ENCODE results near the gene OAS2.

The OAS2 gene

GRCh38 chr12:113005762-113006161 lies 27.4 kb downstream of the OAS2 start:
- no peaks in the 10 kb centered on the region for H3K36me3 Mint-ChIP-seq (ENCODE audit: low read depth)
- H3K27me3 Mint-ChIP-seq (ENCODE audit: low read depth, poor library complexity) = peaks cover 57% of the 10 kb centered on the region
- H3K4me3 Mint-ChIP-seq = no peak overlapping the region
- peak; percentile 34 for TF ChIP-seq CTCF (IDR thresholded peaks at IDR 0.05)
- no peaks in the 10 kb centered on the region for H3K9me3 Mint-ChIP-seq
- peak; percentile 15 for DNase-seq
- H3K27ac Mint-ChIP-seq = no peak overlapping the region
- H3K4me1 Mint-ChIP-seq = no peaks in the 10 kb centered on the region

- peaks cover 57% of the 10 kb centered on the region for H3K27me3 Mint-ChIP-seq (ENCODE audit: low read depth, poor library complexity)
- no peaks in the 10 kb centered on the region for H3K9me3 Mint-ChIP-seq
- DNase-seq = no peak
- no peak for TF ChIP-seq CTCF (IDR thresholded peaks at IDR 0.05)
- no peaks in the 10 kb centered on the region for H3K4me1 Mint-ChIP-seq
- no peak overlapping the region for H3K27ac Mint-ChIP-seq
- no peaks in the 10 kb centered on the region for H3K36me3 Mint-ChIP-seq (ENCODE audit: low read depth)
- H3K4me3 Mint-ChIP-seq = no peak overlapping the region
These were observed 27.9 kb downstream of the OAS2 start for GRCh38 chr12:113006206-113006605.

GRCh38 chr12:113006641-113007040 lies 28.3 kb downstream of the OAS2 start:
- DNase-seq = no peak
- Mint-ChIP-seq H3K4me3 (no peak overlapping the region), H3K36me3 (ENCODE audit: low read depth) (no peaks in the 10 kb centered on the region), H3K27me3 (ENCODE audit: low read depth, poor library complexity) (peaks cover 59% of the 10 kb centered on the region), H3K4me1 (no peaks in the 10 kb centered on the region), H3K27ac (no peak overlapping the region), H3K9me3 (peaks cover 3% of the 10 kb centered on the region)
- no peak for TF ChIP-seq CTCF (IDR thresholded peaks at IDR 0.05)

- Mint-ChIP-seq H3K27me3 (ENCODE audit: low read depth, poor library complexity) (peaks cover 61% of the 10 kb centered on the region), H3K27ac (no peak overlapping the region), H3K4me1 (no peaks in the 10 kb centered on the region), H3K4me3 (no peak overlapping the region), H3K9me3 (peaks cover 5% of the 10 kb centered on the region), H3K36me3 (ENCODE audit: low read depth) (no peaks in the 10 kb centered on the region)
- DNase-seq = no peak
- TF ChIP-seq CTCF (IDR thresholded peaks at IDR 0.05) = no peak
These were observed 28.8 kb downstream of the OAS2 start for GRCh38 chr12:113007166-113007565.

- Mint-ChIP-seq H3K4me1 (peaks cover 6% of the 10 kb centered on the region), H3K9me3 (peaks cover 5% of the 10 kb centered on the region), H3K36me3 (ENCODE audit: low read depth) (no peaks in the 10 kb centered on the region), H3K27me3 (ENCODE audit: low read depth, poor library complexity) (peaks cover 62% of the 10 kb centered on the region), H3K27ac (no peak overlapping the region), H3K4me3 (no peak overlapping the region)
- TF ChIP-seq CTCF (IDR thresholded peaks at IDR 0.05) = no peak
- DNase-seq = no peak
These were observed 32.4 kb downstream of the OAS2 start for GRCh38 chr12:113010701-113011100.

- Mint-ChIP-seq H3K36me3 (ENCODE audit: low read depth) (no peaks in the 10 kb centered on the region), H3K4me1 (peaks cover 6% of the 10 kb centered on the region), H3K4me3 (no peak overlapping the region), H3K27me3 (ENCODE audit: low read depth, poor library complexity) (peaks cover 45% of the 10 kb centered on the region), H3K9me3 (peaks cover 5% of the 10 kb centered on the region), H3K27ac (no peak overlapping the region)
- no peak for DNase-seq
- no peak for TF ChIP-seq CTCF (IDR thresholded peaks at IDR 0.05)
These were observed 36.2 kb downstream of the OAS2 start for GRCh38 chr12:113014565-113014964.

Data from nephron progenitor cell (in vitro differentiated cells).